Lower lobe of right lung (tissue), 2 donors: ENCODE results near the gene PLLP. TPM values are rescaled to one million over a fixed set of nuclear protein-coding genes. Genes with fewer than 3 reads are reported as not detected.
"Not testable (repeated sequence)": the region's sequence is repeated elsewhere in the genome, so short reads cannot be mapped to it uniquely, and the experiment has no call there.

Experiments
- ATAC-seq, 2 donors: fragments of 200-7000 bp; cut with Tn5 transposase; one replicate each; pipeline ENCODE4 v1.9.1; 2020 to 2022; ENCODE audit warnings: mild to moderate bottlenecking in 2 of 2, moderate library complexity in 2 of 2
- DNase-seq: peaks from one replicate; pipeline ENCODE4 v3.0.0-alpha.2; 2020
- H3K27ac ChIP-seq: fragments of 200-600 bp; one replicate; pipeline ENCODE4 v1.8.0; 2022
- H3K27me3 ChIP-seq: fragments of 200-600 bp; one replicate; pipeline ENCODE4 v1.8.0; 2022; ENCODE audit warnings: low read depth
- H3K36me3 ChIP-seq: fragments of 200-600 bp; one replicate; pipeline ENCODE4 v1.8.0; 2022; ENCODE audit warnings: mild to moderate bottlenecking
- H3K4me1 ChIP-seq: fragments of 200-600 bp; one replicate; pipeline ENCODE4 v1.8.0; 2022
- H3K4me3 ChIP-seq: fragments of 200-600 bp; one replicate; pipeline ENCODE4 v1.8.0; 2022; ENCODE audit warnings: mild to moderate bottlenecking
- H3K9me3 ChIP-seq: fragments of 200-600 bp; one replicate; pipeline ENCODE4 v1.8.0; 2022
- CTCF ChIP-seq: fragments of 200-600 bp; IDR thresholded peaks from one replicate; pipeline ENCODE4 v1.8.0; 2022; ENCODE audit warnings: antibody characterized with exemption, mild to moderate bottlenecking
- intact Hi-C: fragments of 100-400 bp; cut with DNase I; formaldehyde crosslinking; loops from one replicate; pipeline ENCODE4 v1.11.0; 2022
- total RNA-seq: library from RNA; stranded (reverse); fragmentation: NEBNext Ultra II Directional; extraction: Animal tissue kit (Norgen Biotek cat#: 25700); gene quantifications from one replicate; pipeline ENCODE4 v1.2.1, GENCODE V29; 2021
- donor health status: DM: no; HTN: yes; CAD: no; lungs with severe emphysema.

PLLP gene
- total RNA-seq, 1 donor from 2014 or later = 77.5 TPM

GRCh38 chr16:57270221-57271062 is 14.0 kb downstream of the PLLP start:
- no peak overlapping the region for H3K4me3 ChIP-seq
- no peak for TF ChIP-seq CTCF
- intact Hi-C loops = no loop called here
- no peaks in the 10 kb centered on the region for H3K27me3 ChIP-seq
- peak overlapping the region; percentile 25 for H3K27ac ChIP-seq
- no peaks in the 10 kb centered on the region for H3K36me3 ChIP-seq
- peaks cover 58% of the 10 kb centered on the region for H3K4me1 ChIP-seq
- H3K9me3 ChIP-seq = no peaks in the 10 kb centered on the region
- DNase-seq (peak; percentile 35), ATAC-seq (no peak)

- TF ChIP-seq CTCF = no peak
- Histone ChIP-seq H3K27ac (peak overlapping the region; percentile 80), H3K27me3 (no peaks in the 10 kb centered on the region), H3K4me1 (peaks cover 63% of the 10 kb centered on the region), H3K9me3 (no peaks in the 10 kb centered on the region), H3K36me3 (no peaks in the 10 kb centered on the region), H3K4me3 (no peak overlapping the region)
- peak; percentile 83 for DNase-seq
- intact Hi-C loops = no loop called here
- ATAC-seq = peak; percentile 51 to 62
Measured at GRCh38 chr16:57268804-57269800, 15.4 kb downstream of the PLLP start.

GRCh38 chr16:57267343-57267742 is 17.1 kb downstream of the PLLP start:
- H3K9me3 ChIP-seq, H3K27me3 ChIP-seq, intact Hi-C loops, H3K4me3 ChIP-seq, ATAC-seq, H3K36me3 ChIP-seq: not testable (repeated sequence)
- Histone ChIP-seq H3K4me1 (peaks cover 67% of the 10 kb centered on the region), H3K27ac (peak overlapping the region; percentile 80)
- DNase-seq = peak; percentile 7

GRCh38 chr16:57266531-57267260 is 17.8 kb downstream of the PLLP start:
- intact Hi-C loops = no loop called here
- peak overlapping the region; percentile 80 for H3K27ac ChIP-seq
- peak; percentile 1 to 3 for ATAC-seq
- no peak for TF ChIP-seq CTCF
- peaks cover 67% of the 10 kb centered on the region for H3K4me1 ChIP-seq
- no peaks in the 10 kb centered on the region for H3K9me3 ChIP-seq
- peak overlapping the region; percentile 18 for H3K4me3 ChIP-seq
- no peaks in the 10 kb centered on the region for H3K36me3 ChIP-seq
- DNase-seq = no peak
- H3K27me3 ChIP-seq = no peaks in the 10 kb centered on the region

GRCh38 chr16:57265850-57266530 is 18.5 kb downstream of the PLLP start:
- peak; percentile 89 for DNase-seq
- Histone ChIP-seq H3K4me1 (peaks cover 64% of the 10 kb centered on the region), H3K36me3 (peaks cover under 1% of the 10 kb centered on the region), H3K27me3 (no peaks in the 10 kb centered on the region), H3K27ac (peak overlapping the region; percentile 80), H3K9me3 (no peaks in the 10 kb centered on the region), H3K4me3 (peak overlapping the region; percentile 18)
- intact Hi-C loops = no loop called here
- TF ChIP-seq CTCF = no peak
- ATAC-seq = peak; percentile 90 to 92
